Sigmoid colon (tissue), 3 donors: ENCODE data around the gene CRYBG1.

ENCODE experiments used
- CTCF ChIP-seq, 4 experiments: fragments of 450-650 bp in 3 of 4; fragments of 200-600 bp in 1 of 4; IDR thresholded peaks; one replicate each; pipeline ENCODE4 v1.5.1; 2016 to 2019; ENCODE audit warnings: antibody characterized with exemption in 4 of 4, mild to moderate bottlenecking in 3 of 4, moderate library complexity in 2 of 4
- POLR2A ChIP-seq, 2 donors: fragments of 450-650 bp; IDR thresholded peaks; one replicate each; pipeline ENCODE4 v1.6.1; 2016; ENCODE audit warnings: antibody characterized with exemption in 2 of 2, mild to moderate bottlenecking in 2 of 2, moderate library complexity in 2 of 2

GRCh38 chr6:106608080-106608668, 247.7 kb downstream of the CRYBG1 start:
- TF ChIP-seq CTCF (IDR thresholded peaks at IDR 0.05) (peak in 2 of 4 experiments; percentile 30 to 54), POLR2A (IDR thresholded peaks at IDR 0.05) (no peak)
